Natural killer cell (primary cell): ENCODE measurements around the gene CEP112. TPM values are rescaled to one million over a fixed set of nuclear protein-coding genes. Genes with fewer than 3 reads are reported as not detected.

Experiments used
- ATAC-seq, 3 donors: fragments of 150-1000 bp in 2 of 3; fragments of 200-7000 bp in 1 of 3; cut with Tn5 transposase; 1 replicate in 1 of 3; 2 replicates in 2 of 3; pipeline ENCODE4 v1.10.0; 2021; ENCODE audit warnings: mild to moderate bottlenecking in 2 of 3, moderate library complexity in 2 of 3
- DNase-seq, 2 donors: peaks; one replicate each; pipeline versions ENCODE4 v3.0.0 to v3.0.0-alpha.2; 2013 to 2021; ENCODE audit warnings: mixed read lengths in 1 of 2
- H3K27ac ChIP-seq: one replicate; pipeline ENCODE4 v1.5.1; 2013; ENCODE audit warnings: mild to moderate bottlenecking, low read length
- H3K27me3 ChIP-seq: one replicate; pipeline ENCODE4 v1.6.1; 2013; ENCODE audit warnings: low read length; ENCODE audit not compliant: control insufficient read depth, insufficient read depth
- H3K36me3 ChIP-seq: one replicate; pipeline ENCODE4 v1.6.1; 2013; ENCODE audit warnings: low read length; ENCODE audit not compliant: control insufficient read depth, insufficient read depth
- H3K4me1 ChIP-seq: one replicate; pipeline ENCODE4 v1.6.1; 2013; ENCODE audit warnings: low read length; ENCODE audit not compliant: control insufficient read depth, insufficient read depth
- H3K4me3 ChIP-seq: one replicate; pipeline ENCODE4 v1.5.1; 2013; ENCODE audit warnings: low read length
- H3K9me3 ChIP-seq: one replicate; pipeline ENCODE4 v1.6.1; 2013; ENCODE audit warnings: low read length; ENCODE audit not compliant: control insufficient read depth, insufficient read depth
- H3K27ac Mint-ChIP-seq, 2 donors: one replicate each; pipeline ENCODE4 v1.8.0; 2022; ENCODE audit warnings: mild to moderate bottlenecking in 2 of 2, mixed read lengths in 2 of 2, moderate library complexity in 1 of 2
- H3K27me3 Mint-ChIP-seq, 2 donors: one replicate each; pipeline ENCODE4 v1.8.0; 2022; ENCODE audit warnings: low read depth in 2 of 2, mixed read lengths in 2 of 2
- H3K36me3 Mint-ChIP-seq: one replicate; pipeline ENCODE4 v1.8.0; 2022; ENCODE audit warnings: mixed read lengths
- H3K4me1 Mint-ChIP-seq, 2 donors: one replicate each; pipeline ENCODE4 v1.8.0; 2022; ENCODE audit warnings: mixed read lengths in 2 of 2
- H3K4me3 Mint-ChIP-seq: one replicate; pipeline ENCODE4 v1.8.0; 2022; ENCODE audit warnings: mild to moderate bottlenecking, moderate library complexity, mixed read lengths
- H3K9me3 Mint-ChIP-seq, 2 donors: one replicate each; pipeline ENCODE4 v1.8.0; 2022; ENCODE audit warnings: mixed read lengths in 2 of 2
- CTCF ChIP-seq: fragments of 200-600 bp; IDR thresholded peaks from one replicate; pipeline ENCODE4 v1.8.0; 2022; ENCODE audit warnings: antibody characterized with exemption
- WGBS: methylation state at CpG from one replicate; pipeline ENCODE4 v1.1.7; 2013; ENCODE audit warnings: missing lambda C conversion rate; ENCODE audit not compliant: insufficient coverage; 5-methylcytosine and 5-hydroxymethylcytosine counted together
- intact Hi-C: fragments of 100-400 bp; cut with micrococcal nuclease; formaldehyde crosslinking; loops from one replicate; pipeline ENCODE4 v1.14.2; 2022
- total RNA-seq, 4 donors: library from RNA; stranded (reverse); fragments of 120-200 nt in 1 of 4; gene quantifications; one replicate each; pipeline versions ENCODE4 v1.2.3 to v1.2.4, GENCODE V29; 2013 to 2022

The CEP112 gene
- total RNA-seq, 3 donors from 2014 or later (not counting 1 experiment from before 2014, with no cell fraction given), result 0.60 to 1.1 (median 0.85) TPM

- Mint-ChIP-seq H3K36me3 (no peaks in the 10 kb centered on the region), H3K4me3 (no peak overlapping the region), H3K27ac (no peak overlapping the region), H3K27me3 (peaks cover 2 to 21% of the 10 kb centered on the region in 2 donors), H3K4me1 (no peaks in the 10 kb centered on the region), H3K9me3 (no peaks in the 10 kb centered on the region)
- WGBS, result 20% methylated on average over 2 of the region's 5 CpGs
- Histone ChIP-seq H3K36me3 (no peaks in the 10 kb centered on the region), H3K27ac (no peak overlapping the region), H3K9me3 (no peaks in the 10 kb centered on the region), H3K4me1 (no peaks in the 10 kb centered on the region), H3K27me3 (no peaks in the 10 kb centered on the region), H3K4me3 (no peak overlapping the region)
- DNase-seq (no peak), ATAC-seq (no peak)
- no peak for TF ChIP-seq CTCF
- intact Hi-C loops, result no loop called here
Measured at GRCh38 chr17:65629234-65629690, 562.7 kb downstream of the CEP112 start.

- no peaks in the 10 kb centered on the region for H3K36me3 ChIP-seq
- intact Hi-C loops, result no loop called here
- no peaks in the 10 kb centered on the region for H3K9me3 Mint-ChIP-seq
- H3K27ac ChIP-seq, result no peak overlapping the region
- no peaks in the 10 kb centered on the region for H3K9me3 ChIP-seq
- H3K4me1 Mint-ChIP-seq, result no peaks in the 10 kb centered on the region
- DNase-seq (no peak), ATAC-seq (no peak)
- H3K4me3 ChIP-seq, result no peak overlapping the region
- no peak overlapping the region for H3K27ac Mint-ChIP-seq
- H3K4me1 ChIP-seq, result no peaks in the 10 kb centered on the region
- H3K27me3 Mint-ChIP-seq, result peaks cover 0 to 17% of the 10 kb centered on the region in 2 donors
- no peaks in the 10 kb centered on the region for H3K27me3 ChIP-seq
- no peak for TF ChIP-seq CTCF
- WGBS, result 71% methylated on average over 8 of the region's 8 CpGs
- no peak overlapping the region for H3K4me3 Mint-ChIP-seq
- H3K36me3 Mint-ChIP-seq, result no peaks in the 10 kb centered on the region
Measured at GRCh38 chr17:65628644-65629036, 563.3 kb downstream of the CEP112 start.

- no peak overlapping the region for H3K4me3 Mint-ChIP-seq
- no peaks in the 10 kb centered on the region for H3K4me1 Mint-ChIP-seq
- DNase-seq (no peak), ATAC-seq (no peak)
- WGBS, result 86% methylated on average over 12 of the region's 17 CpGs
- no peak overlapping the region for H3K27ac Mint-ChIP-seq
- no peaks in the 10 kb centered on the region for H3K36me3 Mint-ChIP-seq
- H3K4me1 ChIP-seq, result no peaks in the 10 kb centered on the region
- H3K4me3 ChIP-seq, result no peak overlapping the region
- H3K9me3 ChIP-seq, result no peaks in the 10 kb centered on the region
- intact Hi-C loops, result no loop called here
- H3K9me3 Mint-ChIP-seq, result no peaks in the 10 kb centered on the region
- H3K36me3 ChIP-seq, result no peaks in the 10 kb centered on the region
- H3K27me3 ChIP-seq, result no peaks in the 10 kb centered on the region
- peaks cover 0 to 11% of the 10 kb centered on the region in 2 donors for H3K27me3 Mint-ChIP-seq
- TF ChIP-seq CTCF, result no peak
- no peak overlapping the region for H3K27ac ChIP-seq
Measured at GRCh38 chr17:65627891-65628643, 563.9 kb downstream of the CEP112 start.

GRCh38 chr17:65627108-65627507 lies 564.8 kb downstream of the CEP112 start:
- no peaks in the 10 kb centered on the region for H3K36me3 Mint-ChIP-seq
- H3K27ac ChIP-seq, result no peak overlapping the region
- TF ChIP-seq CTCF, result no peak
- ATAC-seq (no peak), DNase-seq (no peak)
- H3K4me3 ChIP-seq, result no peak overlapping the region
- H3K36me3 ChIP-seq, result no peaks in the 10 kb centered on the region
- no peaks in the 10 kb centered on the region for H3K4me1 Mint-ChIP-seq
- H3K27me3 ChIP-seq, result no peaks in the 10 kb centered on the region
- intact Hi-C loops, result no loop called here
- H3K4me3 Mint-ChIP-seq, result no peak overlapping the region
- H3K27me3 Mint-ChIP-seq, result peaks cover 0 to 7% of the 10 kb centered on the region in 2 donors
- 94% methylated on average over 5 of the region's 5 CpGs for WGBS
- no peaks in the 10 kb centered on the region for H3K9me3 Mint-ChIP-seq
- no peaks in the 10 kb centered on the region for H3K4me1 ChIP-seq
- H3K9me3 ChIP-seq, result no peaks in the 10 kb centered on the region
- no peak overlapping the region for H3K27ac Mint-ChIP-seq
